Peyer's patch (tissue), 4 donors: Measurements from ENCODE around the gene STAT5B.

Experiments
- POLR2A ChIP-seq, 2 donors: fragments of 450-650 bp; IDR thresholded peaks; one replicate each; pipeline ENCODE4 v1.5.1; 2017; ENCODE audit warnings: antibody characterized with exemption in 2 of 2, mild to moderate bottlenecking in 2 of 2, moderate library complexity in 2 of 2
- TF ChIP-seq, protein P1 (sequence below), 6 experiments: fragments of 450-650 bp in 4 of 6; fragments of 200-600 bp in 2 of 6; sonication (generic) in 1 of 6; IDR thresholded peaks; one replicate each; pipeline ENCODE4 v1.5.1; 2017 to 2019; ENCODE audit warnings: antibody characterized with exemption in 6 of 6, mild to moderate bottlenecking in 3 of 6, moderate library complexity in 1 of 6

DNA sequence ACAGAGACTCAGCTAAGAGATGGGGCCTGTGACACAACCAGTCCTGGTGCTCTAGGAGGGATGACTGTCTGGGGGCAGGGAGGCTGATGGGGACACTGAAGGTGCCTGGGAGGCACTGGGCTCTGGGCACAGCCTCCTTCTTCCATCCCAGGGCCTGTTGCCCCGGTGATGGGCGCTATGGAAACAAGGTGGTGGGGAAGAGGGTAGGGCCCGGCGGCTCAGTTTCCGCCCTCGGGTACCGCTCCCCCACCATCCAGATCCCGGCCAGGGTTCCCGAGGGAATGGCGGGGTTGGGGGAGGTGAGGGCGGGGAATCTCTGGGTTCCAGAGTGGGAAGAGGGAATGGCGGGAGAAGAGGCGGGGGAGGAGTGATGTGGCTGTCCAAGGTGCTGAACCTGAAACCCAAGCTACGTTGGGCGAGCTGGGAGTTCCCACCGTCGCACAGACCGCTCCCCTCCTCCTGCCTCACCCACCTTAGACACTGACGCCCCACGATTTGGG, 96.2 kb downstream of the STAT5B start:
- TF ChIP-seq, protein P1, sequence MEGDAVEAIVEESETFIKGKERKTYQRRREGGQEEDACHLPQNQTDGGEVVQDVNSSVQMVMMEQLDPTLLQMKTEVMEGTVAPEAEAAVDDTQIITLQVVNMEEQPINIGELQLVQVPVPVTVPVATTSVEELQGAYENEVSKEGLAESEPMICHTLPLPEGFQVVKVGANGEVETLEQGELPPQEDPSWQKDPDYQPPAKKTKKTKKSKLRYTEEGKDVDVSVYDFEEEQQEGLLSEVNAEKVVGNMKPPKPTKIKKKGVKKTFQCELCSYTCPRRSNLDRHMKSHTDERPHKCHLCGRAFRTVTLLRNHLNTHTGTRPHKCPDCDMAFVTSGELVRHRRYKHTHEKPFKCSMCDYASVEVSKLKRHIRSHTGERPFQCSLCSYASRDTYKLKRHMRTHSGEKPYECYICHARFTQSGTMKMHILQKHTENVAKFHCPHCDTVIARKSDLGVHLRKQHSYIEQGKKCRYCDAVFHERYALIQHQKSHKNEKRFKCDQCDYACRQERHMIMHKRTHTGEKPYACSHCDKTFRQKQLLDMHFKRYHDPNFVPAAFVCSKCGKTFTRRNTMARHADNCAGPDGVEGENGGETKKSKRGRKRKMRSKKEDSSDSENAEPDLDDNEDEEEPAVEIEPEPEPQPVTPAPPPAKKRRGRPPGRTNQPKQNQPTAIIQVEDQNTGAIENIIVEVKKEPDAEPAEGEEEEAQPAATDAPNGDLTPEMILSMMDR (IDR thresholded peaks at IDR 0.05), result no peak
- no peak for TF ChIP-seq POLR2A (IDR thresholded peaks at IDR 0.05)
